NCI-H345 treated with DMSO at 0.1 percent for 48 hours (cell line): ENCODE results near the gene TM9SF3.

Experiments
- DNase-seq: peaks from one replicate; lab custom pipeline; 2025; ENCODE audit not compliant: unreplicated experiment; lab: John Stamatoyannopoulos, UW

TM9SF3 gene

DNA sequence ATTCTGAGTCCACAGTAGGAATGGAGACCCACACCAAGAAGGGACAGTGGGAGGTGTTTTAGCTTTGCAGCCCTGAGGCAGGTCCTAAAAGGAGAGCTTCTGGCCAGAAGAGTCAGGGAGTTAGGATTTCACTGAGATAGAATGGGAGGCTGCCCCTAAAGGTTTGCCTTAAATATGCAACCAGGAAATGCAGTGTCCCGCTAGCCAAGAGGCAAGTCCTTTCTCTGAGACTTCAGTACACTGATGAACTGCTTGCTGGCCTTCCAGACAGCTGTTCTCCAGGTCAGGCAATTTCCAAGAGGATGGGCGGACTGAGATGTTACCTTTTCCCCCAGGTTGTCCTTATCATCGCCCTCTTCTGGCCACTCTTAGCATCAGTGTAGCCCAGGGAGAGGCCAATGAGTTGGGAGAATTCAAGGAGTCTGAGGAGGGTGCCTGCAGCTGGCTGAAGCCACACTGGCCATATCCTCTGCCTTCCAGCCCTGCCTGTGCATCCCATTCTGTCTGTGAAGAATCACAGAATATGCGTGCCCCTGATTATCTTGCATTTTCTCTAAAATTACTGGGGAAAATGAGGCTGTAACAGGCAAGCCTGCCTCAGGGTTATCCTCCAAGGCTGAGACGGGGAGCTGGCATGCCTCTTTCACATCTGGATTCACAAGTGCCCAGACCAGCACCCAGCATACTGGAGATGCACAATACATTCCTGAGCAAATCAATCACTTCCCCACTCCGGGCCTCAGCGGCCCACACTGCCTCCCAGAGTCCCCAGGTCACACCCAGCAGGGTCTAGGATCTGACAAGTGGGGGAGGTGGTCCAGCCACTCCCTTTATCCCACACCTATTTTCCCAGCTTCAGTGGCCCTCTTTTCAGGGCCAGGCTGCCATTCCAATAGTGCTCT, 75.5 kb downstream of the TM9SF3 start:
- DNase-seq: peak; percentile 16

- DNase-seq: no peak
These were observed 77.7 kb downstream of the TM9SF3 start for GRCh38 chr10:96509017-96509641.

GRCh38 chr10:96507044-96507443, 79.8 kb downstream of the TM9SF3 start:
- no peak for DNase-seq

DNA sequence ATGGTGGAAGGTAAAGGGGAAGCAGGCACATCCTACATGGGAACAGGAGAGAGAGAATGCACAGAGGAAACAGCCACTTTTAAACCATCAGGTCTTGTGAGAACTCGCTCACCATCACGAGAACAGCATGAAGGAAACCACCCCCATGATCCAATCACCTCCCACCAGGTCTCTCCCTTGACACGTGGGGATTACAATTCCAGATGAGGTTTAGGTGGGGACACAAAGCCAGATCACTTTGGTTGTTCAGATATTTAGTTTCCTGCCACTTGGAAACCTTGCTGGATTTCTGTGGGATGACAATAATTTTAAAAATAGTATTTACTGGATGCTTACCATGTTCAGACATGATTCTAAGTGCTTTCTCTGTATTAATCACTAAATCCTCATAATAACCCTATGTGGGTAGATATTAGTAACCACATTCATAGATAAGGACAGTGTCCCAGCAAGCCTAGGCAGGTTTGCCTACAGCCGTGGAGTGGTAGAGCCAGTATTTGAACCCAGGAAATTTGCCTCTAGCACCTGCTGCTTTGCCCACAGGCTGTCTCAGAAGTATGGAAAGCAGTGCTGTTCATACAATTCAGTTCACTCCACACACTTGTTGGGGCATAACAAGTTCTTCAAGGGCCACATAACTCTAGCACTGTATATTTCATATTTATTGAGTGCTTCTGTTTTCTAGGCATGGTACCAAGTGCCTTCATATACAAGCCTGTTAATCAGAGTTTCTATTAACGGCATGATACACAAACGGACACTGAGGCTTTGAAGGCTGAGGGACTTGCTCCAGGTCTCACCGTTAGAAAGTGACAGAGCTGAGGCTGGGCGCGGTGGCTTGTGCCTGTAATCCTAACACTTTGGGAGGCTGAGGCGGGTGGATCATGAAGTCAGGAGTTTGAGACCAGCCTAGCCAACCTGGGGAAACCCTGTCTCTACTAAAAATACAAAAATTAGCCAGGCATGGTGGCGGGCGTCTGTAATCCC, 81.4 kb downstream of the TM9SF3 start:
- DNase-seq: no peak

DNA sequence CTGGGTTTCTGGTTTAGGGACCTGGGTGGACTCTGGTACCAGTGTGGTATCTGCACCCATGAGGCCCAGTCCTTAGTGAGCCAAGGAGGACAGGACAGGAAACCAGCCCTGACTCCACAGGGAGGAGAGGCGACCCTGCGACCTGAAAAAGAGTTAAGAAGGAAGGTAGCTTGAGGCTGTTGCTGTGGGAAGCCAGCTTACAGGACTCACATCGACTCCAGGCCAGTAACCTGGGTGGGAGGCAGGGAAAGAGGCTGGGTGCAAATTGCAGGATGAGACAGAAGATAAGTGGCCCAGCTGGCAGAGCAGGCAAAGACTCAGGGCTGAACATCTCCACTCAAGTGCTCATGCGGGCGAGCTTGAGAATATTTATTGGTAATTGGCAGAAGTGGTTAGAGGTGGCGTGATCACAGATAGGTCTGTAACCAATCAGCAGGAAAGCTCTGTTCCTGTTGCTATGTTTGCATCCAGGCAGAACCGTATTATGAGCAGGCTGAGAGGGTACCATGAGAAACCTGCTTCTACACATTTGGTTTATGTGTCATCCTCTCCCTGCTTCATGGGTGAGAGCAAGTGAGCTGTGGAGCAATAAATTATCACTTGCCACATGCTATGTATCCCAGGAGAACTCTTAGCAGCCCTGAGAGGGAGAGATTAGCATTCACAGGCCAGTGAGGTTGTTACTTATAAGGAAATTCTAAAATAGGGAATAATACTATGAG, 84.1 kb downstream of the TM9SF3 start:
- peak; percentile 90 for DNase-seq

GRCh38 chr10:96501985-96502384, 84.8 kb downstream of the TM9SF3 start:
- no peak for DNase-seq

DNA sequence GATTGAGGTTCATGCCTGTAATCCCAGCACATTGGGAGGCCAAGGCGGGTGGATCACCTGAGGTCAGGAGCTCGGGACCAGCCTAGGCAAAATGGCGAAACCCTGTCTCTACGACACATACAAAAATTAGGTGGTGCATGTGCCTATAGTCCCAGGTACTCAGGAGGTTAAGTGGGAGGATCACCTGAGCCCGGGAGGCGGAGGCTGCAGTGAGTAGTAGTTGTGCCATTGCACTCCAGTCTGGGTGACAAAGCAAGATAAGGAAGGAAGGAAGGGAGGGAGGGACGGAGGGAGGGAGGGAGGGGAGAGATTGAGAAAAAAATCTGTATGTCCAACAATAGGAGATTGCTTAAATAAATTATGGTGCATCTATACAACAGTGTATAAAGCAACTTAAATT, 86.3 kb downstream of the TM9SF3 start:
- DNase-seq: no peak

DNA sequence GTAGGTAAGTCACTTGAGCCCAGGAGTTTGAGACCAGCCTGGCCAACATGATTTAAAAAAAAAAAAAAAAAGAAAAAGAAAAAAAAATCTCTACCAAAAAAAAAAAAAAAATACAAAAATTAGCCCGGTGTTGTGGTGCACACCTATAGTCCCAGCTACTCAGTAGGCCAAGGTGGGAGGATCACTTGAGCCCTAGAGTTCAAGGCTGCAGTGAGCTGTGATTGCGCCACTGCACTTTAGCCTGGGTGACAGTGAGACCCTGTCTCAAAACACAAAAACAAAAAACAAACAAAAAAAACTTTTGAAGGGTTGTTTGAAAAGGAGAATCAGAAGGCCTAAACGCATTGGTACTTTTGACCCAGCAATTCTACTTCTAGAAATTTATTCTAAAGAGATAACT, 86.8 kb downstream of the TM9SF3 start:
- DNase-seq: no peak

- DNase-seq: no peak
These were observed 89.4 kb downstream of the TM9SF3 start for GRCh38 chr10:96497391-96497790.

DNA sequence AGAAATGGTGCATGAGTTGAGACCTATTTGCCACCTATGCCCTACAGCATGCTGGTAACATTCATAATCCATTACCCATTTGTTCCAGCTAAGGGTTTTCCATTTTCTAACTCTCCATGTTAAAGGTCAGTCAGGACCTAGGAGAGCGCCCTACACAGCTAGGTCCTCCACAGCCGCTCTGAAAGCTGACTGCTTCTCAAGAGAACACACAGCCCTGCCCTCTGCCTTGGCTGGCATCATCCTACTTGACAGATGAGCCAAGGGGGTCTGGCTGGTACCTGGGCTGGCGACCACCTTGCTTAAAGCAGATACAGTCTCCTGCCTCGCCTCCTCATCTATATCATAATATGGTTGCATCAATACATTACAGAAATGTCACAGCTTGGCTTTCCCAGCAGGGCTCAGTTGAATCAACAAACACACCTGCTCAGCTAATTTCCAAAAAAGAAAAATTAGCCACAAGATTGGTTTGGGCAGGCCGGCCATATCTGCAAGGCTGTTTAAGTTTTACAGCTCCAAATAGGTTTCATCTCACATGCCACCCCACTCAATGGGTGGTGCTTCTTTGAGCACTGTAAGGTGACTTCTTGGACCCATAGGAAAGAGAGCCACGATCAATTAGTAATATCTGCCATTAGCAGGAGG, 90.4 kb downstream of the TM9SF3 start:
- DNase-seq: no peak

- DNase-seq: no peak
These were observed 91.3 kb downstream of the TM9SF3 start for GRCh38 chr10:96495544-96495943.

- DNase-seq: no peak
These were observed 92.1 kb downstream of the TM9SF3 start for GRCh38 chr10:96494694-96495093.

GRCh38 chr10:96493871-96494525, 92.8 kb downstream of the TM9SF3 start:
- DNase-seq: no peak

- no peak for DNase-seq
These were observed 93.6 kb downstream of the TM9SF3 start for GRCh38 chr10:96493254-96493653.

DNA sequence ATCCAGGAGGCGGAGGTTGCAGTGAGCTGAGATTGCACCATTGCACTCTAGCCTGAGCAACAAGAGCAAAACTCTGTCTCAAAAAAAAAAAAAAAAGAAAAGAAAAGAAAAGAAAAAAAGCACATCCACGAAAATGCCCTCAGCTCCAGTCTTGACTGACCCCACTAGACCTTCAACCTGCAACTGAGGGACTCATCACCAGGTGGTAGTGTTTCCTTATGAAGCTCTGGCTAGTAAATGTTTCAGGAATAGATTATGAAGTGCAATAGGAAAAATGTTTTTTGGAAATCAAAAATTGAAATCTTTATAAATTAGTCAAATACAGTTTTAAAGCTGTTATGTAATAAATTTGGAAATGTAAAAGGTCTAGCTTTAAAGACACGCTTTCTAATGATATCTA, 95.5 kb downstream of the TM9SF3 start:
- DNase-seq: no peak

- no peak for DNase-seq
These were observed 98.5 kb downstream of the TM9SF3 start for GRCh38 chr10:96488161-96488935.

GRCh38 chr10:96482815-96483588, 103.8 kb downstream of the TM9SF3 start:
- no peak for DNase-seq

- DNase-seq: no peak
These were observed 108.5 kb downstream of the TM9SF3 start for GRCh38 chr10:96478355-96478754.
